Upper lobe of left lung (tissue), 4 donors: ENCODE data around the gene ST7.

ENCODE experiments used
- CTCF ChIP-seq, 6 experiments: fragments of 450-650 bp in 4 of 6; fragments of 200-600 bp in 2 of 6; sonication (generic) in 2 of 6; IDR thresholded peaks; one replicate each; pipeline ENCODE4 v1.5.1; 2016 to 2019; ENCODE audit warnings: antibody characterized with exemption in 6 of 6
- EP300 ChIP-seq, 4 donors: sonication (generic); formaldehyde crosslinking; IDR thresholded peaks; one replicate each; pipeline ENCODE4 v1.5.1; 2017; ENCODE audit warnings: antibody characterized with exemption in 4 of 4, control low read depth in 2 of 4
- POLR2A ChIP-seq, 4 donors: fragments of 450-650 bp; IDR thresholded peaks; one replicate each; pipeline ENCODE4 v1.5.1; 2016 to 2017; ENCODE audit warnings: antibody characterized with exemption in 4 of 4, mild to moderate bottlenecking in 2 of 4
- POLR2AphosphoS5 ChIP-seq, 2 donors: sonication (generic); formaldehyde crosslinking; IDR thresholded peaks; one replicate each; pipeline ENCODE4 v1.5.1; 2017; ENCODE audit warnings: antibody characterized with exemption in 2 of 2

- no peak for TF ChIP-seq CTCF (IDR thresholded peaks at IDR 0.05)
- no peak for TF ChIP-seq POLR2A (IDR thresholded peaks at IDR 0.05)
- TF ChIP-seq POLR2AphosphoS5 (IDR thresholded peaks at IDR 0.05) = no peak
- no peak for TF ChIP-seq EP300 (IDR thresholded peaks at IDR 0.05)
Observed at GRCh38 chr7:117015258-117016184, 62.2 kb downstream of the ST7 start.
